GM23338 (cell line): ENCODE results near the gene UBQLN1. TPM values are rescaled to one million over a fixed set of nuclear protein-coding genes. Genes with fewer than 3 reads are reported as not detected.

Experiments used
- ATAC-seq: fragments of 200-7000 bp; cut with Tn5 transposase; 3 replicates; pipeline ENCODE4 v1.9.1; 2020
- DNase-seq: peaks from one replicate; pipeline ENCODE4 v3.0.0-alpha.2; 2015; ENCODE audit warnings: low spot score
- H2AFZ ChIP-seq: fragments of 200-600 bp; sonication (generic); 2 replicates; pipeline ENCODE4 v1.8.0; 2016; ENCODE audit warnings: antibody characterized with exemption, mild to moderate bottlenecking, moderate library complexity
- H3F3A ChIP-seq: fragments of 200-600 bp; sonication (generic); replicated peaks from 2 replicates; pipeline ENCODE4 v1.8.0; 2017; ENCODE audit warnings: antibody characterized with exemption, mixed run types, low read depth
- H3K27ac ChIP-seq: fragments of 200-600 bp; sonication (generic); 2 replicates; pipeline ENCODE4 v1.6.1; 2016; ENCODE audit warnings: low read depth
- H3K27me3 ChIP-seq: fragments of 200-600 bp; sonication (generic); 2 replicates; pipeline ENCODE4 v1.8.0; 2016; ENCODE audit warnings: mild to moderate bottlenecking, mixed run types, moderate library complexity; ENCODE audit not compliant: insufficient read depth
- H3K36me3 ChIP-seq: fragments of 200-600 bp; sonication (generic); 2 replicates; pipeline ENCODE4 v1.8.0; 2016; ENCODE audit warnings: mild to moderate bottlenecking; ENCODE audit not compliant: insufficient read depth
- H3K4me1 ChIP-seq: fragments of 200-600 bp; sonication (generic); 2 replicates; pipeline ENCODE4 v1.8.0; 2016; ENCODE audit warnings: mild to moderate bottlenecking, moderate library complexity; ENCODE audit not compliant: insufficient read depth
- H3K4me2 ChIP-seq: fragments of 200-600 bp; sonication (generic); 2 replicates; pipeline ENCODE4 v1.7.1; 2017; ENCODE audit warnings: mixed run types
- H3K4me3 ChIP-seq: fragments of 200-600 bp; sonication (generic); 2 replicates; pipeline ENCODE4 v1.6.1; 2016; ENCODE audit warnings: mixed run types
- H3K79me2 ChIP-seq: fragments of 200-600 bp; sonication (generic); replicated peaks from 2 replicates; pipeline ENCODE4 v1.8.0; 2017; ENCODE audit warnings: mild to moderate bottlenecking; ENCODE audit not compliant: insufficient read depth
- H3K9me2 ChIP-seq: fragments of 200-600 bp; sonication (generic); 2 replicates; pipeline ENCODE4 v1.8.0; 2017; ENCODE audit not compliant: insufficient read depth
- H4K20me1 ChIP-seq: fragments of 200-600 bp; sonication (generic); replicated peaks from 2 replicates; pipeline ENCODE4 v1.8.0; 2017; ENCODE audit warnings: mild to moderate bottlenecking; ENCODE audit not compliant: insufficient read depth
- H3K27ac Mint-ChIP-seq: 2 replicates; pipeline ENCODE4 v1.8.0; 2020; ENCODE audit warnings: inconsistent platforms, mild to moderate bottlenecking, moderate library complexity, mixed read lengths
- H3K27me3 Mint-ChIP-seq: 3 replicates; pipeline ENCODE4 v1.8.0; 2022; ENCODE audit warnings: low read depth, mild to moderate bottlenecking, moderate library complexity, mixed read lengths, inconsistent platforms; ENCODE audit not compliant: insufficient read depth, poor library complexity
- H3K36me3 Mint-ChIP-seq: 3 replicates; pipeline ENCODE4 v1.8.0; 2021; ENCODE audit warnings: low read depth, mild to moderate bottlenecking, inconsistent platforms, moderate library complexity, mixed read lengths
- H3K4me1 Mint-ChIP-seq: 3 replicates; pipeline ENCODE4 v1.8.0; 2020; ENCODE audit warnings: mild to moderate bottlenecking, inconsistent platforms, mixed read lengths
- H3K4me3 Mint-ChIP-seq: 3 replicates; pipeline ENCODE4 v1.8.0; 2021; ENCODE audit warnings: moderate library complexity, mild to moderate bottlenecking, inconsistent platforms, mixed read lengths
- H3K9me3 Mint-ChIP-seq: 3 replicates; pipeline ENCODE4 v1.8.0; 2020; ENCODE audit warnings: moderate library complexity, mild to moderate bottlenecking, inconsistent platforms, mixed read lengths
- CREB1 ChIP-seq: fragments of 250-450 bp; sonication (Bioruptor Pico); IDR thresholded peaks from 2 replicates; pipeline ENCODE4 v1.5.0; 2020; ENCODE audit warnings: low read depth, mild to moderate bottlenecking, moderate library complexity
- CTCF ChIP-seq, 2 experiments: fragments of 200-600 bp in 1 of 2; sonication (generic) in 1 of 2; conservative IDR thresholded peaks; 2 replicates each; pipeline versions ENCODE4 v1.5.1 to v1.6.1; 2016 to 2017; ENCODE audit warnings: antibody characterized with exemption in 2 of 2, low read depth in 2 of 2, mild to moderate bottlenecking in 2 of 2, moderate library complexity in 1 of 2
- EZH2 ChIP-seq: fragments of 200-600 bp; sonication (generic); IDR thresholded peaks from one replicate; pipeline ENCODE4 v1.8.0; 2017; ENCODE audit warnings: antibody characterized with exemption, mild to moderate bottlenecking, low read depth; ENCODE audit not compliant: unreplicated experiment
- EZH2phosphoT487 ChIP-seq: fragments of 200-600 bp; sonication (generic); IDR thresholded peaks from one replicate; pipeline ENCODE4 v1.8.1; 2018; ENCODE audit warnings: antibody characterized with exemption; ENCODE audit not compliant: unreplicated experiment
- JUNB ChIP-seq: IDR thresholded peaks from one replicate; pipeline ENCODE4 v1.6.1; 2016; ENCODE audit warnings: antibody characterized with exemption; ENCODE audit not compliant: unreplicated experiment
- NANOG ChIP-seq: IDR thresholded peaks from 2 replicates; pipeline ENCODE4 v1.6.1; 2016; ENCODE audit warnings: antibody characterized with exemption, borderline replicate concordance
- POLR2AphosphoS5 ChIP-seq: IDR thresholded peaks from 2 replicates; pipeline ENCODE4 v1.6.1; 2016; ENCODE audit warnings: antibody characterized with exemption, low read depth
- STAT1 ChIP-seq: IDR thresholded peaks from one replicate; pipeline ENCODE4 v1.6.1; 2016; ENCODE audit warnings: antibody characterized with exemption; ENCODE audit not compliant: unreplicated experiment
- ZNF114 ChIP-seq: fragments of 250-450 bp; sonication (Bioruptor Pico); IDR thresholded peaks from 2 replicates; pipeline ENCODE4 v1.5.0; 2020; ENCODE audit warnings: mild to moderate bottlenecking, moderate library complexity
- ZNF331 ChIP-seq: fragments of 250-450 bp; sonication (Bioruptor Pico); IDR thresholded peaks from 2 replicates; pipeline ENCODE4 v1.5.0; 2020; ENCODE audit warnings: low read depth, mild to moderate bottlenecking, moderate library complexity
- ZNF462 ChIP-seq: fragments of 250-450 bp; sonication (Bioruptor Pico); IDR thresholded peaks from 2 replicates; pipeline ENCODE4 v1.5.0; 2020; ENCODE audit warnings: mild to moderate bottlenecking, moderate library complexity
- polyA plus RNA-seq: library from polyadenylated mRNA; unstranded; fragments of >200 nt; fragmentation: Nextera tagmentation; extraction: Ambion mirVana; gene quantifications from 2 replicates; pipeline ENCODE4 v1.2.1, GENCODE V29; 2016
- total RNA-seq: library from RNA; depleted of rRNA; stranded (reverse); fragments of >200 nt; shearing (Covaris generic); gene quantifications from 2 replicates; pipeline ENCODE4 v1.2.3, GENCODE V29; 2014
- TF ChIP-seq, protein P1 (sequence below): IDR thresholded peaks from one replicate; pipeline ENCODE4 v1.6.1; 2018; ENCODE audit warnings: antibody characterized with exemption; ENCODE audit not compliant: unreplicated experiment

Gene UBQLN1
- total and polyA plus RNA-seq, 2 experiments from 2014 or later, result 90.5 to 168 TPM

DNA sequence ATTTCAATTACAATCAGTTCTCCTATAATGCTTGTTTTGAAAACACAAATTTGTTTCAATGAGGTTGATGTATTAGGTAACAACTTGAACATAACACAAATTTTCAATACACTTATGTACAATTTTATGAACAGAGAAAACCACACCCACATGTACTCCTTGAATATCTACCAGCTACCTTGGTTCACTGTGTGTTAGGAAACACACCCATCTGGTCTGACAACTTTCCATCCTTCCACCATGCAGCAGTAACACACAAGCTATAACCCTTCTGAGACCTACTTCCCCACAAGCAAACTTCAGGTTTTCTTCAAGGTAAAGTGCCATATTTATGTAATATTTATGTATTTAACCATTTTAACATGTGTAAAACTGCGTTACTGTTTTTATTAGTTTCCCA lies 36.4 kb upstream of the UBQLN1 start:
- Histone ChIP-seq H3K36me3 (no peaks in the 10 kb centered on the region), H2AFZ (no peak overlapping the region), H3K4me1 (no peaks in the 10 kb centered on the region), H3K79me2 (no peaks in the 10 kb centered on the region), H3F3A (no peaks in the 10 kb centered on the region), H3K9me2 (no peaks in the 10 kb centered on the region), H3K27ac (no peak overlapping the region), H3K4me2 (no peak overlapping the region), H4K20me1 (no peaks in the 10 kb centered on the region), H3K4me3 (no peak overlapping the region), H3K27me3 (no peaks in the 10 kb centered on the region)
- Mint-ChIP-seq H3K9me3 (no peaks in the 10 kb centered on the region), H3K27ac (peak overlapping the region; percentile 36; the same call in 1 of the 2 replicates), H3K27me3 (no peaks in the 10 kb centered on the region), H3K4me1 (no peaks in the 10 kb centered on the region), H3K36me3 (no peaks in the 10 kb centered on the region), H3K4me3 (no peak overlapping the region)
- TF ChIP-seq EZH2phosphoT487 (no peak), POLR2AphosphoS5 (no peak), ZNF462 (CRISPR knock-in tag) (no peak), EZH2 (no peak), CREB1 (no peak), CTCF (conservative IDR thresholded peaks at IDR 0.05; ENCODE audit: low read depth in 2 of 2) (no peak), ZNF331 (CRISPR knock-in tag) (no peak), JUNB (no peak), STAT1 (no peak), NANOG (no peak), ZNF114 (no peak)
- TF ChIP-seq, protein P1, sequence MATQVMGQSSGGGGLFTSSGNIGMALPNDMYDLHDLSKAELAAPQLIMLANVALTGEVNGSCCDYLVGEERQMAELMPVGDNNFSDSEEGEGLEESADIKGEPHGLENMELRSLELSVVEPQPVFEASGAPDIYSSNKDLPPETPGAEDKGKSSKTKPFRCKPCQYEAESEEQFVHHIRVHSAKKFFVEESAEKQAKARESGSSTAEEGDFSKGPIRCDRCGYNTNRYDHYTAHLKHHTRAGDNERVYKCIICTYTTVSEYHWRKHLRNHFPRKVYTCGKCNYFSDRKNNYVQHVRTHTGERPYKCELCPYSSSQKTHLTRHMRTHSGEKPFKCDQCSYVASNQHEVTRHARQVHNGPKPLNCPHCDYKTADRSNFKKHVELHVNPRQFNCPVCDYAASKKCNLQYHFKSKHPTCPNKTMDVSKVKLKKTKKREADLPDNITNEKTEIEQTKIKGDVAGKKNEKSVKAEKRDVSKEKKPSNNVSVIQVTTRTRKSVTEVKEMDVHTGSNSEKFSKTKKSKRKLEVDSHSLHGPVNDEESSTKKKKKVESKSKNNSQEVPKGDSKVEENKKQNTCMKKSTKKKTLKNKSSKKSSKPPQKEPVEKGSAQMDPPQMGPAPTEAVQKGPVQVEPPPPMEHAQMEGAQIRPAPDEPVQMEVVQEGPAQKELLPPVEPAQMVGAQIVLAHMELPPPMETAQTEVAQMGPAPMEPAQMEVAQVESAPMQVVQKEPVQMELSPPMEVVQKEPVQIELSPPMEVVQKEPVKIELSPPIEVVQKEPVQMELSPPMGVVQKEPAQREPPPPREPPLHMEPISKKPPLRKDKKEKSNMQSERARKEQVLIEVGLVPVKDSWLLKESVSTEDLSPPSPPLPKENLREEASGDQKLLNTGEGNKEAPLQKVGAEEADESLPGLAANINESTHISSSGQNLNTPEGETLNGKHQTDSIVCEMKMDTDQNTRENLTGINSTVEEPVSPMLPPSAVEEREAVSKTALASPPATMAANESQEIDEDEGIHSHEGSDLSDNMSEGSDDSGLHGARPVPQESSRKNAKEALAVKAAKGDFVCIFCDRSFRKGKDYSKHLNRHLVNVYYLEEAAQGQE, result no peak
- DNase-seq (no peak), ATAC-seq (no peak)
